CD4-positive, alpha-beta memory T cell (primary cell): ENCODE measurements around the gene EXTL2. TPM values are rescaled to one million over a fixed set of nuclear protein-coding genes. Genes with fewer than 3 reads are reported as not detected.
"Not testable (repeated sequence)": the region's sequence is repeated elsewhere in the genome, so short reads cannot be mapped to it uniquely, and the experiment has no call there.

Experiments used
- CTCF ChIA-PET: fragments of 350-600 bp; sonication (Branson Sonifier 250); formaldehyde crosslinking; loops from one replicate; lab custom pipeline; 2021; ENCODE audit warnings: inconsistent platforms; ENCODE audit not compliant: partially characterized antibody; lab: Charles Lee
- POLR2A ChIA-PET: fragments of 350-600 bp; sonication (Branson Sonifier 250); formaldehyde crosslinking; loops from one replicate; lab custom pipeline; 2021; ENCODE audit not compliant: partially characterized antibody; lab: Charles Lee
- DNase-seq, 5 donors: peaks; one replicate each; pipeline versions ENCODE4 v3.0.0 to v3.0.0-alpha.2; 2020 to 2022; ENCODE audit warnings: mixed read lengths in 1 of 5
- H3K27ac ChIP-seq: one replicate; pipeline ENCODE4 v1.7.0; 2013; ENCODE audit warnings: low read depth, low read length
- H3K27me3 ChIP-seq: 2 replicates; pipeline ENCODE4 v1.7.0; 2013; ENCODE audit warnings: mild to moderate bottlenecking, low read length, moderate library complexity; ENCODE audit not compliant: insufficient read depth
- H3K36me3 ChIP-seq: 2 replicates; pipeline ENCODE4 v1.7.0; 2013; ENCODE audit warnings: mild to moderate bottlenecking, low read length, moderate library complexity; ENCODE audit not compliant: insufficient read depth
- H3K4me1 ChIP-seq: 2 replicates; pipeline ENCODE4 v1.7.0; 2013; ENCODE audit warnings: mild to moderate bottlenecking, low read length, moderate library complexity; ENCODE audit not compliant: insufficient read depth
- H3K4me3 ChIP-seq, 2 donors: one replicate each; pipeline ENCODE4 v1.7.0; 2013; ENCODE audit warnings: low read length in 2 of 2, mild to moderate bottlenecking in 1 of 2
- H3K9me3 ChIP-seq, 2 donors: one replicate each; pipeline ENCODE4 v1.7.0; 2013; ENCODE audit warnings: low read length in 2 of 2, control low read depth in 1 of 2; ENCODE audit not compliant: control insufficient read depth in 1 of 2
- H3K27ac Mint-ChIP-seq, 7 donors: one replicate each; pipeline ENCODE4 v1.8.0; 2020 to 2021; ENCODE audit warnings: mixed read lengths in 7 of 7, mild to moderate bottlenecking in 6 of 7, inconsistent platforms in 3 of 7, moderate library complexity in 3 of 7
- H3K27me3 Mint-ChIP-seq, 2 donors: one replicate each; pipeline ENCODE4 v1.8.0; 2020 to 2021; ENCODE audit warnings: mixed read lengths in 2 of 2
- H3K36me3 Mint-ChIP-seq, 2 donors: one replicate each; pipeline ENCODE4 v1.8.0; 2020 to 2021; ENCODE audit warnings: mixed read lengths in 2 of 2, inconsistent platforms in 1 of 2, mild to moderate bottlenecking in 1 of 2
- H3K4me1 Mint-ChIP-seq, 4 donors: one replicate each; pipeline ENCODE4 v1.8.0; 2020 to 2021; ENCODE audit warnings: mixed read lengths in 4 of 4, mild to moderate bottlenecking in 1 of 4
- H3K4me3 Mint-ChIP-seq, 8 donors: one replicate each; pipeline ENCODE4 v1.8.0; 2020 to 2021; ENCODE audit warnings: mixed read lengths in 8 of 8, mild to moderate bottlenecking in 7 of 8, moderate library complexity in 6 of 8, inconsistent platforms in 3 of 8
- H3K9me3 Mint-ChIP-seq, 8 donors: one replicate each; pipeline ENCODE4 v1.8.0; 2020 to 2021; ENCODE audit warnings: mixed read lengths in 8 of 8, mild to moderate bottlenecking in 5 of 8, inconsistent platforms in 3 of 8, moderate library complexity in 1 of 8
- intact Hi-C: fragments of 100-400 bp; cut with micrococcal nuclease; formaldehyde crosslinking; loops from one replicate; pipeline ENCODE4 v1.15.1; 2023
- polyA plus RNA-seq, 2 donors: library from polyadenylated mRNA; unstranded; fragments of 300-500 nt; fragmentation: Illumina TruSeq; gene quantifications; one replicate each; pipeline ENCODE4 v1.2.3, GENCODE V29; 2021
- total RNA-seq, 2 experiments: library from RNA; stranded (reverse); gene quantifications; one replicate each; pipeline ENCODE4 v1.2.3, GENCODE V29; 2021

Gene EXTL2
- total and polyA plus RNA-seq, 4 experiments from 2014 or later: 1.5 to 4.2 (median 2.5) TPM

GRCh38 chr1:100895540-100896480 is 1.2 kb upstream of the EXTL2 start, which contains the start of gene SLC30A7:
SLC30A7 (plus strand) TSS chr1:100896090; CDS start chr1:100896263, 173 bp downstream.
- Mint-ChIP-seq H3K4me3 (peak within 1 kb of the TSS; percentile 94 to 100 (median 100)), H3K36me3 (peaks cover 23 to 42% of the 10 kb centered on the region in 2 donors), H3K9me3 (peaks cover 0 to 3% (median 0%) of the 10 kb centered on the region in 8 donors), H3K27ac (peak within 1 kb of the TSS; percentile 99 to 100 (median 100)), H3K4me1 (peaks cover 28 to 60% (median 39%) of the 10 kb centered on the region in 4 donors), H3K27me3 (no peaks in the 10 kb centered on the region)
- H3K36me3 ChIP-seq: peaks cover 15% of the 10 kb centered on the region
- POLR2A ChIA-PET: interaction anchor here (0.7 to 4.6 kb wide), 24 partner anchors 11 to 926 kb away, joined by 3 to 81 read pairs (median 4); partner anchors contain the start of genes DPH5, S1PR1 and SLC35A3
- H3K4me3 ChIP-seq: peak within 1 kb of the TSS; percentile 96 to 98
- no peaks in the 10 kb centered on the region for H3K27me3 ChIP-seq
- CTCF ChIA-PET: interaction anchor here (0.9 to 2.4 kb wide), 6 partner anchors 10 to 646 kb away, joined by 3 to 10 read pairs (median 4); partner anchors contain the start of gene DBT
- intact Hi-C loops: loop anchor here (1.0 to 5.0 kb wide), 7 partner anchors 53 to 859 kb away; partner anchors contain the start of gene TRMT13
- no peaks in the 10 kb centered on the region for H3K9me3 ChIP-seq
- DNase-seq: peak; percentile 93 to 98 (median 95)
- H3K27ac ChIP-seq: peak within 1 kb of the TSS; percentile 100
- peaks cover 44% of the 10 kb centered on the region for H3K4me1 ChIP-seq

GRCh38 chr1:100893718-100894117 is 924 bp downstream of the EXTL2 start:
- Histone ChIP-seq H3K4me1 (peaks cover 29% of the 10 kb centered on the region), H3K9me3 (no peaks in the 10 kb centered on the region), H3K27ac (no peak overlapping the region), H3K4me3 (no peak overlapping the region), H3K27me3 (no peaks in the 10 kb centered on the region), H3K36me3 (peaks cover 2% of the 10 kb centered on the region)
- ChIA-PET CTCF (interaction anchor here (1.5 kb wide), 1 partner anchor 464 kb away, joined by 5 read pairs; no protein-coding TSS in a partner anchor), POLR2A (interaction anchor here (0.8 to 4.6 kb wide), 3 partner anchors 344 to 761 kb away, joined by 4 to 81 read pairs (median 8); partner anchors contain the start of genes S1PR1, SASS6 and TRMT13)
- intact Hi-C loops: no loop called here
- H3K36me3 Mint-ChIP-seq: peaks cover 17 to 30% of the 10 kb centered on the region in 2 donors
- peak overlapping the region in 7 of 8 donors; percentile 4 to 65 (median 37) for H3K4me3 Mint-ChIP-seq
- no peak for DNase-seq
- no peaks in the 10 kb centered on the region for H3K27me3 Mint-ChIP-seq
- peak overlapping the region in 2 of 7 donors; percentile 53 to 65 for H3K27ac Mint-ChIP-seq
- H3K4me1 Mint-ChIP-seq: peaks cover 21 to 46% (median 29%) of the 10 kb centered on the region in 4 donors
- H3K9me3 Mint-ChIP-seq: peaks cover 0 to 15% (median 11%) of the 10 kb centered on the region in 8 donors

GRCh38 chr1:100892554-100892953 is 2.1 kb downstream of the EXTL2 start:
- Histone ChIP-seq H3K9me3 (no peaks in the 10 kb centered on the region), H3K27me3 (no peaks in the 10 kb centered on the region), H3K4me1 (peaks cover 17% of the 10 kb centered on the region), H3K4me3 (no peak overlapping the region), H3K36me3 (no peaks in the 10 kb centered on the region), H3K27ac (no peak overlapping the region)
- intact Hi-C loops: no loop called here
- Mint-ChIP-seq H3K27me3 (no peaks in the 10 kb centered on the region), H3K9me3 (peaks cover 0 to 15% (median 13%) of the 10 kb centered on the region in 8 donors), H3K4me1 (peaks cover 12 to 34% (median 19%) of the 10 kb centered on the region in 4 donors), H3K4me3 (no peak overlapping the region), H3K27ac (peak overlapping the region in 2 of 7 donors; percentile 25 to 65), H3K36me3 (peaks cover 12 to 25% of the 10 kb centered on the region in 2 donors)
- ChIA-PET CTCF (no interaction called here), POLR2A (interaction anchor here (0.6 kb wide), 1 partner anchor 222 kb away, joined by 4 read pairs; no protein-coding TSS in a partner anchor)
- no peak for DNase-seq

GRCh38 chr1:100891380-100891779 is 3.3 kb downstream of the EXTL2 start:
- Mint-ChIP-seq H3K27me3 (no peaks in the 10 kb centered on the region), H3K9me3 (peaks cover 0 to 15% (median 13%) of the 10 kb centered on the region in 8 donors), H3K4me1 (peaks cover 3 to 22% (median 12%) of the 10 kb centered on the region in 4 donors), H3K27ac (no peak overlapping the region), H3K36me3 (peaks cover 12 to 19% of the 10 kb centered on the region in 2 donors), H3K4me3 (no peak overlapping the region)
- H3K4me3 ChIP-seq: no peak overlapping the region
- no peak overlapping the region for H3K27ac ChIP-seq
- no peaks in the 10 kb centered on the region for H3K9me3 ChIP-seq
- intact Hi-C loops: no loop called here
- POLR2A ChIA-PET: no interaction called here
- DNase-seq: no peak
- H3K36me3 ChIP-seq: no peaks in the 10 kb centered on the region
- H3K4me1 ChIP-seq: peaks cover 8% of the 10 kb centered on the region
- CTCF ChIA-PET: no interaction called here
- H3K27me3 ChIP-seq: no peaks in the 10 kb centered on the region

- CTCF ChIA-PET, H3K9me3 ChIP-seq, H3K4me1 ChIP-seq, H3K4me3 Mint-ChIP-seq, POLR2A ChIA-PET, H3K27me3 Mint-ChIP-seq, H3K27ac ChIP-seq, DNase-seq, H3K27me3 ChIP-seq, H3K36me3 ChIP-seq, H3K27ac Mint-ChIP-seq, H3K4me3 ChIP-seq, intact Hi-C loops: not testable (repeated sequence)
- Mint-ChIP-seq H3K9me3 (peaks cover 0 to 15% (median 13%) of the 10 kb centered on the region in 8 donors), H3K4me1 (peaks cover 3 to 13% (median 8%) of the 10 kb centered on the region in 4 donors), H3K36me3 (peaks cover 8 to 12% of the 10 kb centered on the region in 2 donors)
These were observed 4.7 kb downstream of the EXTL2 start for GRCh38 chr1:100889869-100890482.

- H3K4me3 Mint-ChIP-seq, H3K4me3 ChIP-seq, H3K27ac ChIP-seq, H3K4me1 ChIP-seq, DNase-seq, H3K36me3 ChIP-seq, H3K27me3 ChIP-seq, intact Hi-C loops, H3K27me3 Mint-ChIP-seq, H3K4me1 Mint-ChIP-seq, H3K9me3 ChIP-seq, H3K27ac Mint-ChIP-seq, CTCF ChIA-PET, POLR2A ChIA-PET: not testable (repeated sequence)
- Mint-ChIP-seq H3K9me3 (peaks cover 0 to 15% (median 13%) of the 10 kb centered on the region in 8 donors), H3K36me3 (peaks cover 3 to 12% of the 10 kb centered on the region in 2 donors)
These were observed 5.6 kb downstream of the EXTL2 start for GRCh38 chr1:100889007-100889406.
